Endothelial cell (in vitro differentiated cells): ENCODE results near the gene ATOX1. TPM values are rescaled to one million over a fixed set of nuclear protein-coding genes. Genes with fewer than 3 reads are reported as not detected.

Experiments used
- DNase-seq: peaks from one replicate; pipeline ENCODE4 v3.0.0; 2021; ENCODE audit warnings: low spot score
- H3K27ac Mint-ChIP-seq: one replicate; pipeline ENCODE4 v1.8.0; 2021; ENCODE audit warnings: mixed read lengths, inconsistent platforms; ENCODE audit not compliant: unreplicated experiment
- H3K27me3 Mint-ChIP-seq: one replicate; pipeline ENCODE4 v1.8.0; 2021; ENCODE audit warnings: mild to moderate bottlenecking, moderate library complexity, mixed read lengths, inconsistent platforms; ENCODE audit not compliant: unreplicated experiment
- H3K36me3 Mint-ChIP-seq: one replicate; pipeline ENCODE4 v1.8.0; 2021; ENCODE audit warnings: mild to moderate bottlenecking, low read depth, mixed read lengths, inconsistent platforms; ENCODE audit not compliant: unreplicated experiment
- H3K4me1 Mint-ChIP-seq: one replicate; pipeline ENCODE4 v1.8.0; 2021; ENCODE audit warnings: mild to moderate bottlenecking, mixed read lengths, inconsistent platforms; ENCODE audit not compliant: unreplicated experiment
- H3K4me3 Mint-ChIP-seq: one replicate; pipeline ENCODE4 v1.8.0; 2021; ENCODE audit warnings: mild to moderate bottlenecking, mixed read lengths, inconsistent platforms; ENCODE audit not compliant: unreplicated experiment
- H3K9me3 Mint-ChIP-seq: one replicate; pipeline ENCODE4 v1.8.0; 2021; ENCODE audit warnings: mixed read lengths, inconsistent platforms; ENCODE audit not compliant: unreplicated experiment
- CTCF ChIP-seq: fragments of 200-600 bp; sonication (generic); IDR thresholded peaks from one replicate; pipeline ENCODE4 v1.5.0; 2021; ENCODE audit warnings: antibody characterized with exemption; ENCODE audit not compliant: unreplicated experiment
- total RNA-seq: library from RNA; stranded (reverse); fragmentation: NEBNext Ultra II Directional; extraction: Animal tissue kit (Norgen Biotek cat#: 25700); gene quantifications from one replicate; pipeline ENCODE4 v1.2.1, GENCODE V29; 2021; ENCODE audit not compliant: unreplicated experiment

The ATOX1 gene
- total RNA-seq, 1 donor from 2014 or later, result 106 TPM

- Mint-ChIP-seq H3K4me1 (no peaks in the 10 kb centered on the region), H3K36me3 (peaks cover 19% of the 10 kb centered on the region), H3K9me3 (no peaks in the 10 kb centered on the region), H3K27ac (no peak overlapping the region), H3K27me3 (no peaks in the 10 kb centered on the region), H3K4me3 (no peak overlapping the region)
- DNase-seq, result no peak
- no peak for TF ChIP-seq CTCF
Observed at GRCh38 chr5:151798674-151799073, 40.2 kb upstream of the ATOX1 start.

- Mint-ChIP-seq H3K9me3 (no peaks in the 10 kb centered on the region), H3K27me3 (no peaks in the 10 kb centered on the region), H3K27ac (no peak overlapping the region), H3K36me3 (peaks cover 24% of the 10 kb centered on the region), H3K4me1 (no peaks in the 10 kb centered on the region), H3K4me3 (no peak overlapping the region)
- no peak for TF ChIP-seq CTCF
- DNase-seq, result no peak
Observed at GRCh38 chr5:151795426-151795825, 37.0 kb upstream of the ATOX1 start.

GRCh38 chr5:151793358-151793757 is 34.9 kb upstream of the ATOX1 start:
- Mint-ChIP-seq H3K4me3 (no peak overlapping the region), H3K4me1 (no peaks in the 10 kb centered on the region), H3K9me3 (no peaks in the 10 kb centered on the region), H3K27me3 (no peaks in the 10 kb centered on the region), H3K36me3 (peaks cover 25% of the 10 kb centered on the region), H3K27ac (no peak overlapping the region)
- DNase-seq, result no peak
- no peak for TF ChIP-seq CTCF

- H3K36me3 Mint-ChIP-seq, result peaks cover 16% of the 10 kb centered on the region
- no peak for DNase-seq
- no peaks in the 10 kb centered on the region for H3K9me3 Mint-ChIP-seq
Observed at GRCh38 chr5:151787817-151788216, 29.4 kb upstream of the ATOX1 start.

GRCh38 chr5:151786468-151786867 is 28.0 kb upstream of the ATOX1 start:
- Mint-ChIP-seq H3K4me1 (peaks cover 2% of the 10 kb centered on the region), H3K27me3 (no peaks in the 10 kb centered on the region), H3K9me3 (no peaks in the 10 kb centered on the region), H3K4me3 (peak overlapping the region; percentile 24), H3K36me3 (peaks cover 12% of the 10 kb centered on the region), H3K27ac (no peak overlapping the region)
- DNase-seq, result no peak
- no peak for TF ChIP-seq CTCF

More at GRCh38 chr5:151787817-151788216, 29.4 kb upstream of the ATOX1 start:
- Mint-ChIP-seq H3K27ac (no peak overlapping the region), H3K4me3 (no peak overlapping the region), H3K27me3 (no peaks in the 10 kb centered on the region), H3K4me1 (peaks cover 2% of the 10 kb centered on the region)
- TF ChIP-seq CTCF, result no peak
